Spleen (tissue), 11 donors: ENCODE measurements around the gene INVS. TPM values are rescaled to one million over a fixed set of nuclear protein-coding genes. Genes with fewer than 3 reads are reported as not detected.

Experiments used
- DNase-seq: peaks from one replicate; pipeline ENCODE4 v3.0.0-alpha.2; 2020
- H3K27ac ChIP-seq, 8 donors: fragments of 200-600 bp; sonication (generic) in 7 of 8; 1 replicate in 4 of 8; 2 replicates in 4 of 8; pipeline versions ENCODE4 v1.5.0 to v1.8.0; 2016 to 2021; ENCODE audit warnings: inconsistent platforms in 4 of 8, mild to moderate bottlenecking in 4 of 8, moderate library complexity in 1 of 8
- H3K27me3 ChIP-seq, 7 donors: fragments of 200-600 bp; sonication (generic) in 6 of 7; replicated peaks in 1 of 7; 1 replicate in 4 of 7; 2 replicates in 3 of 7; pipeline versions ENCODE4 v1.5.0 to v1.8.0; 2016 to 2021; ENCODE audit warnings: inconsistent platforms in 3 of 7, mild to moderate bottlenecking in 1 of 7
- H3K36me3 ChIP-seq, 6 donors: fragments of 200-600 bp; sonication (generic) in 5 of 6; 1 replicate in 4 of 6; 2 replicates in 2 of 6; pipeline versions ENCODE4 v1.5.0 to v1.8.0; 2016 to 2021; ENCODE audit warnings: inconsistent platforms in 2 of 6
- H3K4me1 ChIP-seq, 6 donors: fragments of 200-600 bp; sonication (generic) in 5 of 6; 1 replicate in 3 of 6; 2 replicates in 3 of 6; pipeline versions ENCODE4 v1.5.0 to v1.8.0; 2016 to 2021; ENCODE audit warnings: inconsistent platforms in 3 of 6
- H3K4me3 ChIP-seq, 8 donors: fragments of 200-600 bp; sonication (generic) in 7 of 8; 1 replicate in 4 of 8; 2 replicates in 4 of 8; pipeline versions ENCODE4 v1.5.0 to v1.8.0; 2016 to 2021; ENCODE audit warnings: inconsistent platforms in 4 of 8, mild to moderate bottlenecking in 4 of 8, moderate library complexity in 2 of 8
- H3K9me3 ChIP-seq, 8 donors: fragments of 200-600 bp; sonication (generic) in 7 of 8; 1 replicate in 4 of 8; 2 replicates in 4 of 8; pipeline versions ENCODE4 v1.5.0 to v1.8.0; 2016 to 2021; ENCODE audit warnings: inconsistent platforms in 4 of 8
- POLR2A ChIP-seq, 3 donors: fragments of 450-650 bp; IDR thresholded peaks; one replicate each; pipeline ENCODE4 v1.5.1; 2017; ENCODE audit warnings: antibody characterized with exemption in 3 of 3, mild to moderate bottlenecking in 1 of 3
- POLR2AphosphoS5 ChIP-seq, 3 donors: sonication (generic); formaldehyde crosslinking; IDR thresholded peaks; one replicate each; pipeline ENCODE4 v1.5.1; 2017; ENCODE audit warnings: antibody characterized with exemption in 3 of 3
- WGBS, 5 donors: extraction: QIAGEN DNeasy Blood & Tissue Kit in 3 of 5; methylation state at CpG; one replicate each; pipeline versions ENCODE4 v1.1.5 to v1.1.7; 2013 to 2018; 5-methylcytosine and 5-hydroxymethylcytosine counted together
- intact Hi-C: fragments of 100-400 bp; cut with DNase I; formaldehyde crosslinking; loops from one replicate; pipeline ENCODE4 v1.15.0; 2023; ENCODE audit warnings: low total_unique reads
- polyA plus RNA-seq, 3 donors: library from polyadenylated mRNA; stranded (reverse); fragments of 200-250 nt; gene quantifications; one replicate each; pipeline ENCODE4 v1.2.1, GENCODE V29; 2013
- total RNA-seq, 7 donors: library from RNA; depleted of rRNA in 3 of 7; stranded (reverse); fragments of >200 nt in 3 of 7; fragmentation: NEBNext Ultra II Directional in 4 of 7; extraction: Animal tissue kit (Norgen Biotek cat#: 25700) in 4 of 7; gene quantifications; one replicate each; pipeline versions ENCODE4 v1.1.0 to v1.2.1, GENCODE V29; 2016 to 2021
- TF ChIP-seq, protein P1 (sequence below), 11 experiments: fragments of 200-600 bp in 7 of 11; fragments of 450-650 bp in 4 of 11; sonication (generic) in 4 of 11; IDR thresholded peaks in 8 of 11; conservative IDR thresholded peaks in 3 of 11; 1 replicate in 7 of 11; 2 replicates in 4 of 11; pipeline versions ENCODE4 v1.4.0 to v1.8.0; 2016 to 2021; ENCODE audit warnings: antibody characterized with exemption in 11 of 11, inconsistent platforms in 4 of 11, mild to moderate bottlenecking in 1 of 11
- donor health status: healthy with polysubstance abuse.
- donor health status: DM: no; HTN: no; CAD: no; lungs with moderate emphysema.
- donor health status: DM: no; HTN: no; CAD: no.
- donor health status: Bipolar disorder and iron deficiency.
- donor health status: healthy.
- donor health status: DM: no; HTN: no; CAD: no.
- donor health status: DM: yes; HTN: yes; CAD: no.

The INVS gene
- total and polyA plus RNA-seq, 10 donors: 3.0 to 49.5 (median 25.9) TPM

GRCh38 chr9:100287186-100287585, 188.1 kb downstream of the INVS start:
- DNase-seq: no peak

DNA sequence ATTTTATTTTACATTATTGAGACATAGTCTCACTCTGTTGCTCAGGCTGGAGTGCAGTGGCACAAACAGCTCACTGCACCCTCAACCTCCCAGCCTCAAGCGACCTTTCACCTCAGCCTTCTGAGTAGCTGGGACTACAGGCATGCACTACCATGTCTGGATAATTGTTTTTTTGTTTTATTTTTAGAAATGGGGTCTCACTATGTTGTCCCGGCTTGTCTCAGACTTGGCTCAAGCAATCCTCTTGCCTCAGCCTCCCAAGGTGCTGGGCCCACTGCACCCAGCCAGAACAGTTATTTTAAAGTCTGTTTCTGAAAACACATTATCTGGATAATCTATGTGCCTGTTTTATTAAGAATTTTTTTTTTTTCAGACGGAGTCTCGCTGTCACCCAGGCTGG, 191.7 kb downstream of the INVS start:
- no peak for DNase-seq
- intact Hi-C loops: no loop called here
- H3K4me3 ChIP-seq: no peak overlapping the region
- no peaks in the 10 kb centered on the region for H3K27me3 ChIP-seq
- H3K9me3 ChIP-seq: peaks cover 0 to 24% (median 17%) of the 10 kb centered on the region in 8 donors
- WGBS, 5 donors: 96 to 97% (median 97%) methylated on average over 4 of the region's 4 CpGs
- no peak for TF ChIP-seq POLR2A (IDR thresholded peaks at IDR 0.05)
- TF ChIP-seq, protein P1, sequence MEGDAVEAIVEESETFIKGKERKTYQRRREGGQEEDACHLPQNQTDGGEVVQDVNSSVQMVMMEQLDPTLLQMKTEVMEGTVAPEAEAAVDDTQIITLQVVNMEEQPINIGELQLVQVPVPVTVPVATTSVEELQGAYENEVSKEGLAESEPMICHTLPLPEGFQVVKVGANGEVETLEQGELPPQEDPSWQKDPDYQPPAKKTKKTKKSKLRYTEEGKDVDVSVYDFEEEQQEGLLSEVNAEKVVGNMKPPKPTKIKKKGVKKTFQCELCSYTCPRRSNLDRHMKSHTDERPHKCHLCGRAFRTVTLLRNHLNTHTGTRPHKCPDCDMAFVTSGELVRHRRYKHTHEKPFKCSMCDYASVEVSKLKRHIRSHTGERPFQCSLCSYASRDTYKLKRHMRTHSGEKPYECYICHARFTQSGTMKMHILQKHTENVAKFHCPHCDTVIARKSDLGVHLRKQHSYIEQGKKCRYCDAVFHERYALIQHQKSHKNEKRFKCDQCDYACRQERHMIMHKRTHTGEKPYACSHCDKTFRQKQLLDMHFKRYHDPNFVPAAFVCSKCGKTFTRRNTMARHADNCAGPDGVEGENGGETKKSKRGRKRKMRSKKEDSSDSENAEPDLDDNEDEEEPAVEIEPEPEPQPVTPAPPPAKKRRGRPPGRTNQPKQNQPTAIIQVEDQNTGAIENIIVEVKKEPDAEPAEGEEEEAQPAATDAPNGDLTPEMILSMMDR (IDR thresholded peaks at IDR 0.05 in 8 of 11, conservative IDR thresholded peaks at IDR 0.05 in 3 of 11): no peak
- TF ChIP-seq POLR2AphosphoS5 (IDR thresholded peaks at IDR 0.05): no peak
- H3K4me1 ChIP-seq: no peaks in the 10 kb centered on the region
- H3K27ac ChIP-seq: no peak overlapping the region
- H3K36me3 ChIP-seq: peaks cover 3 to 100% (median 61%) of the 10 kb centered on the region in 6 donors

More at GRCh38 chr9:100287186-100287585, 188.1 kb downstream of the INVS start:
- Histone ChIP-seq H3K4me3 (no peak overlapping the region), H3K36me3 (peaks cover 7 to 100% (median 57%) of the 10 kb centered on the region in 6 donors), H3K9me3 (peaks cover 0 to 41% (median 32%) of the 10 kb centered on the region in 8 donors), H3K27ac (no peak overlapping the region), H3K4me1 (no peaks in the 10 kb centered on the region), H3K27me3 (no peaks in the 10 kb centered on the region)
- TF ChIP-seq POLR2AphosphoS5 (IDR thresholded peaks at IDR 0.05) (no peak), POLR2A (IDR thresholded peaks at IDR 0.05) (no peak)
- TF ChIP-seq, protein P1 (IDR thresholded peaks at IDR 0.05 in 8 of 11, conservative IDR thresholded peaks at IDR 0.05 in 3 of 11): no peak
- WGBS, 5 donors: 82 to 90% (median 89%) methylated on average over 5 of the region's 5 CpGs
- intact Hi-C loops: no loop called here

- Histone ChIP-seq H3K4me1 (no peaks in the 10 kb centered on the region), H3K27me3 (no peaks in the 10 kb centered on the region), H3K27ac (no peak overlapping the region), H3K36me3 (peaks cover 3 to 100% (median 57%) of the 10 kb centered on the region in 6 donors), H3K4me3 (no peak overlapping the region), H3K9me3 (peaks cover 0 to 13% (median 10%) of the 10 kb centered on the region in 8 donors)
- 96 to 99% (median 96%) methylated on average over 12 to 13 of the region's 13 CpGs for WGBS, 5 donors
- TF ChIP-seq POLR2AphosphoS5 (IDR thresholded peaks at IDR 0.05) (peak in 1 of 3 donors; percentile 27), POLR2A (IDR thresholded peaks at IDR 0.05) (no peak)
- TF ChIP-seq, protein P1 (IDR thresholded peaks at IDR 0.05 in 8 of 11, conservative IDR thresholded peaks at IDR 0.05 in 3 of 11): no peak
- intact Hi-C loops: no loop called here
- no peak for DNase-seq
Observed at GRCh38 chr9:100292414-100292813, 193.4 kb downstream of the INVS start.

DNA sequence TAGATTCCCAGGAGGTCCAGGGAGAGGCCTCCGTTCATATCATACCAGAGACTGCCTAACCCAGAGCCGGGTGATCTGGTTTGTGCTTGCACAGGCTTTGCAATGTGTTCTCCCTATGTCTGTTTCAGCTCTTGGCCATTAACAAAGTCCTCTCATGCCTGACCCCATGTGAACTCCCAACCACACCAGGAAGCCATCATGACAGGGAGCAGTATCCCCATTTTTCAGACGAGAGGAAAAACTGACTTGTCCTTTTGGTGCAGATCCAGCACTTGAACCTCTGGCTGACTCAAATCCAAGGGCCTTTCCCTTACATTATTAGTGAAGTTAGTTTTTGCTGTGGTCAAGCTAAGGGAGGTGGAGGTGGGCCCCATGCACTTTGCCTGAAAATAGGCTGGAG, 195.3 kb downstream of the INVS start:
- DNase-seq: no peak
- Histone ChIP-seq H3K27ac (no peak overlapping the region), H3K27me3 (no peaks in the 10 kb centered on the region), H3K4me1 (no peaks in the 10 kb centered on the region), H3K36me3 (peaks cover 3 to 100% (median 54%) of the 10 kb centered on the region in 6 donors), H3K9me3 (no peaks in the 10 kb centered on the region), H3K4me3 (no peak overlapping the region)
- intact Hi-C loops: no loop called here
- TF ChIP-seq POLR2AphosphoS5 (IDR thresholded peaks at IDR 0.05): no peak
- TF ChIP-seq, protein P1 (IDR thresholded peaks at IDR 0.05 in 8 of 11, conservative IDR thresholded peaks at IDR 0.05 in 3 of 11): no peak
- TF ChIP-seq POLR2A (IDR thresholded peaks at IDR 0.05): no peak
- WGBS, 5 donors: 76 to 88% (median 85%) methylated on average over 3 of the region's 3 CpGs
